SK-N-SH (cell line): Measurements from ENCODE around the gene KCNK4. TPM values are rescaled to one million over a fixed set of nuclear protein-coding genes. Genes with fewer than 3 reads are reported as not detected.

Experiments used
- CTCF ChIA-PET: fragments of 300-600, 350-600 bp; formaldehyde crosslinking; extraction: SDS; loops from one replicate; lab custom pipeline; 2021; lab: Yijun Ruan, JAX
- POLR2A ChIA-PET: fragments of 350-600 bp; sonication (Branson Sonifier 250); formaldehyde crosslinking; extraction: SDS; loops from one replicate; lab custom pipeline; 2020; ENCODE audit warnings: antibody characterized with exemption, inconsistent platforms; lab: Yijun Ruan, JAX
- DNase-seq: peaks from one replicate; pipeline ENCODE4 v3.0.0; 2012
- H2AFZ ChIP-seq: fragments of 200-600 bp; sonication (generic); 2 replicates; pipeline ENCODE4 v1.8.1; 2016; ENCODE audit warnings: antibody characterized with exemption, mild to moderate bottlenecking, low read depth
- H3F3A ChIP-seq: fragments of 200-600 bp; sonication (generic); replicated peaks from 2 replicates; pipeline ENCODE3; 2016; ENCODE audit warnings: antibody characterized with exemption, mild to moderate bottlenecking; ENCODE audit not compliant: insufficient read depth
- H3K27ac ChIP-seq, 2 experiments: fragments of 200-500 bp in 1 of 2; fragments of 200-600 bp in 1 of 2; sonication (Bioruptor generic) in 1 of 2; sonication (generic), shearing (Covaris generic) in 1 of 2; 2 replicates each; pipeline versions ENCODE4 v1.5.1 to v1.6.1; 2014 to 2016; ENCODE audit warnings: low read depth in 2 of 2, inconsistent platforms in 1 of 2, low read length in 1 of 2, mild to moderate bottlenecking in 1 of 2, mixed read lengths in 1 of 2
- H3K27me3 ChIP-seq: fragments of 200-600 bp; sonication (generic), shearing (Covaris generic); 2 replicates; pipeline ENCODE4 v1.6.1; 2016; ENCODE audit warnings: mixed run types; ENCODE audit not compliant: insufficient read depth
- H3K36me3 ChIP-seq, 2 experiments: fragments of 200-500 bp in 1 of 2; fragments of 200-600 bp in 1 of 2; sonication (Bioruptor generic) in 1 of 2; sonication (generic) in 1 of 2; replicated peaks in 1 of 2; 2 replicates each; pipeline versions ENCODE3 to v1.5.1; 2014 to 2016; ENCODE audit warnings: low read length in 1 of 2, mild to moderate bottlenecking in 1 of 2; ENCODE audit not compliant: insufficient read depth in 2 of 2, control insufficient read depth in 1 of 2
- H3K4me1 ChIP-seq, 2 experiments: fragments of 200-500 bp in 1 of 2; fragments of 200-600 bp in 1 of 2; sonication (Bioruptor generic) in 1 of 2; sonication (generic), shearing (Covaris generic) in 1 of 2; 2 replicates each; pipeline versions ENCODE4 v1.5.1 to v1.6.1; 2014 to 2016; ENCODE audit warnings: low read depth in 1 of 2, low read length in 1 of 2, mixed run types in 1 of 2; ENCODE audit not compliant: insufficient read depth in 2 of 2, control insufficient read depth in 1 of 2
- H3K4me2 ChIP-seq: fragments of 200-600 bp; sonication (generic), shearing (Covaris generic); 2 replicates; pipeline ENCODE4 v1.6.1; 2017; ENCODE audit warnings: mixed run types
- H3K4me3 ChIP-seq, 2 experiments: fragments of 200-500 bp in 1 of 2; fragments of 200-600 bp in 1 of 2; sonication (Bioruptor generic) in 1 of 2; sonication (generic), shearing (Covaris generic) in 1 of 2; 2 replicates each; pipeline versions ENCODE4 v1.5.1 to v1.8.1; 2014 to 2016; ENCODE audit warnings: low read depth in 2 of 2, inconsistent platforms in 1 of 2, low read length in 1 of 2, mild to moderate bottlenecking in 1 of 2, mixed read lengths in 1 of 2, moderate library complexity in 1 of 2
- H3K79me2 ChIP-seq: fragments of 200-600 bp; sonication (generic); 2 replicates; pipeline ENCODE4 v1.8.1; 2017; ENCODE audit warnings: mild to moderate bottlenecking; ENCODE audit not compliant: insufficient read depth
- H3K9ac ChIP-seq: fragments of 200-600 bp; sonication (generic); 2 replicates; pipeline ENCODE4 v1.6.1; 2017; ENCODE audit warnings: mixed run types
- H3K9me2 ChIP-seq: fragments of 200-600 bp; sonication (generic); 2 replicates; pipeline ENCODE4 v1.6.1; 2017; ENCODE audit warnings: mixed run types
- H3K9me3 ChIP-seq: fragments of 200-600 bp; sonication (generic); 2 replicates; pipeline ENCODE4 v1.6.1; 2017; ENCODE audit warnings: mixed run types, mild to moderate bottlenecking, moderate library complexity
- H4K20me1 ChIP-seq: fragments of 200-600 bp; sonication (generic); 2 replicates; pipeline ENCODE4 v1.6.1; 2017; ENCODE audit warnings: mild to moderate bottlenecking, mixed run types; ENCODE audit not compliant: insufficient read depth
- CHD2 ChIP-seq: fragments of 150-350 bp; IDR thresholded peaks from 2 replicates; pipeline ENCODE4 v1.6.1; 2018; ENCODE audit warnings: low read length; ENCODE audit not compliant: partially characterized antibody
- CTCF ChIP-seq: fragments of 200-600 bp; sonication (generic); IDR thresholded peaks from 2 replicates; pipeline ENCODE4 v1.6.1; 2017; ENCODE audit warnings: antibody characterized with exemption, mild to moderate bottlenecking, moderate library complexity
- ELF1 ChIP-seq: IDR thresholded peaks from 2 replicates; pipeline ENCODE4 v1.4.0; 2012
- FOSL2 ChIP-seq: IDR thresholded peaks from 2 replicates; pipeline ENCODE4 v1.4.0; 2012; ENCODE audit warnings: low read depth, mild to moderate bottlenecking, moderate library complexity, borderline replicate concordance
- FOXM1 ChIP-seq: IDR thresholded peaks from 2 replicates; pipeline ENCODE4 v1.4.0; 2012; ENCODE audit warnings: low read depth, mild to moderate bottlenecking
- GABPA ChIP-seq: IDR thresholded peaks from 2 replicates; pipeline ENCODE4 v1.4.0; 2012; ENCODE audit warnings: low read depth, mild to moderate bottlenecking
- JUND ChIP-seq: IDR thresholded peaks from 2 replicates; pipeline ENCODE4 v1.4.0; 2012
- MAX ChIP-seq: IDR thresholded peaks from 2 replicates; pipeline ENCODE4 v1.4.0; 2012; ENCODE audit warnings: low read depth
- NFIC ChIP-seq: IDR thresholded peaks from 2 replicates; pipeline ENCODE4 v1.4.0; 2012; ENCODE audit warnings: borderline replicate concordance
- NRF1 ChIP-seq: IDR thresholded peaks from 2 replicates; pipeline ENCODE4 v1.6.1; 2012; ENCODE audit warnings: low read depth, mild to moderate bottlenecking, low read length
- POLR2AphosphoS5 ChIP-seq: IDR thresholded peaks from 2 replicates; pipeline ENCODE4 v1.6.1; 2012; ENCODE audit warnings: low read depth, low read length
- RFX5 ChIP-seq: IDR thresholded peaks from 2 replicates; pipeline ENCODE4 v1.6.1; 2012; ENCODE audit warnings: mild to moderate bottlenecking, improper control_type of control experiment, low read length
- TCF12 ChIP-seq: IDR thresholded peaks from 2 replicates; pipeline ENCODE4 v1.4.0; 2012
- YY1 ChIP-seq: IDR thresholded peaks from 2 replicates; pipeline ENCODE4 v1.4.0; 2012; ENCODE audit warnings: low read depth, mild to moderate bottlenecking
- ZBTB33 ChIP-seq: IDR thresholded peaks from 2 replicates; pipeline ENCODE4 v1.4.0; 2012; ENCODE audit warnings: low read depth, borderline replicate concordance
- WGBS: methylation state at CpG from one replicate; pipeline ENCODE4 v1.1.6; 2017; ENCODE audit warnings: low lambda C conversion rate; 5-methylcytosine and 5-hydroxymethylcytosine counted together
- polyA plus RNA-seq, 3 experiments: library from polyadenylated mRNA; depleted of rRNA; stranded (reverse); fragments of >200 nt; gene quantifications; 2 replicates each; pipeline ENCODE4 v1.2.3, GENCODE V29; 2012
- TF ChIP-seq, protein P1 (sequence below): fragments of 150-350 bp; IDR thresholded peaks from 2 replicates; pipeline ENCODE4 v1.6.1; 2016; ENCODE audit warnings: mild to moderate bottlenecking, low read depth, low read length
- TF ChIP-seq, protein P2 (sequence below): IDR thresholded peaks from 2 replicates; pipeline ENCODE4 v1.4.0; 2012; ENCODE audit warnings: low read depth, borderline replicate concordance
- TF ChIP-seq, protein P3 (sequence below): fragments of 150-350 bp; IDR thresholded peaks from 2 replicates; pipeline ENCODE4 v1.6.1; 2017; ENCODE audit warnings: antibody characterized with exemption, low read length, low read depth, borderline replicate concordance
- TF ChIP-seq, protein P4 (sequence below): IDR thresholded peaks from 2 replicates; pipeline ENCODE4; 2012

KCNK4 gene
- polyA plus RNA-seq, 1 of the 3 experiments (the other 2 are of a cell fraction): 0.16 TPM

DNA sequence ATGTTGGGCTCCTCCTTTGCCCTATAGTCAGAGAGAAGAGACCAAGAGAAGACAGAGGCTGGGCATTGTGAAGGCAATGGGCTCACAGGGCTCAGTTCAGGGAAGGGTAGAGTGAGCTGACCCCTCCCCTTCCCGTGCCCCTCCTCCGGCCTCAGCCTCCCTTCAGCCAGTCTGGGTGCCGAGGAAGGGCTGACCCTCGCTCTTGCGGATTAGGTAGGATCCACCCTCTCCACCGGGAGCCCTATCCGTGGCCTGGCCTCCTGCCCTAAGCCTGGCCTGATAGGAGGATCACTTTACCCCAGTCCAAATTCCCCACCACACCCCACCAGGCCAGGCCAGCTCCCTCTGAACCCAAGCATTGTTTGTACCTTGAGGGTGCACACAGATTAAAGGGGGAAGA is 42.5 kb upstream of the KCNK4 start:
- Histone ChIP-seq H3K27ac (no peak overlapping the region; a peak in 1 of 4 replicates), H3K4me1 (peaks cover 15 to 49% of the 10 kb centered on the region in 2 experiments; a peak in 2 of 4 replicates), H3K4me2 (no peak overlapping the region), H2AFZ (no peak overlapping the region), H4K20me1 (peaks cover 10% of the 10 kb centered on the region), H3K4me3 (no peak overlapping the region), H3K36me3 (peaks cover 6 to 11% of the 10 kb centered on the region in 2 experiments), H3K27me3 (no peaks in the 10 kb centered on the region), H3K9me3 (no peaks in the 10 kb centered on the region), H3K9ac (no peak overlapping the region), H3K79me2 (peaks cover 49% of the 10 kb centered on the region), H3F3A (peaks cover 9% of the 10 kb centered on the region), H3K9me2 (no peaks in the 10 kb centered on the region)
- DNase-seq: no peak
- ChIA-PET POLR2A (interaction anchor here (12.4 kb wide), 1 partner anchor 21 kb away, joined by 112 read pairs; no protein-coding TSS in a partner anchor), CTCF (interaction anchor here (0.7 to 4.6 kb wide), 3 partner anchors 21 to 53 kb away, joined by 3 to 89 read pairs (median 3); no protein-coding TSS in a partner anchor)
- TF ChIP-seq ZBTB33 (no peak), RFX5 (no peak), FOXM1 (no peak), CHD2 (no peak), CTCF (no peak), YY1 (no peak), TCF12 (no peak), MAX (no peak), NRF1 (no peak), GABPA (no peak), JUND (no peak), ELF1 (no peak), FOSL2 (no peak), NFIC (no peak), POLR2AphosphoS5 (no peak)
- TF ChIP-seq, protein P1, sequence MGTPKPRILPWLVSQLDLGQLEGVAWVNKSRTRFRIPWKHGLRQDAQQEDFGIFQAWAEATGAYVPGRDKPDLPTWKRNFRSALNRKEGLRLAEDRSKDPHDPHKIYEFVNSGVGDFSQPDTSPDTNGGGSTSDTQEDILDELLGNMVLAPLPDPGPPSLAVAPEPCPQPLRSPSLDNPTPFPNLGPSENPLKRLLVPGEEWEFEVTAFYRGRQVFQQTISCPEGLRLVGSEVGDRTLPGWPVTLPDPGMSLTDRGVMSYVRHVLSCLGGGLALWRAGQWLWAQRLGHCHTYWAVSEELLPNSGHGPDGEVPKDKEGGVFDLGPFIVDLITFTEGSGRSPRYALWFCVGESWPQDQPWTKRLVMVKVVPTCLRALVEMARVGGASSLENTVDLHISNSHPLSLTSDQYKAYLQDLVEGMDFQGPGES: no peak
- TF ChIP-seq, protein P2, sequence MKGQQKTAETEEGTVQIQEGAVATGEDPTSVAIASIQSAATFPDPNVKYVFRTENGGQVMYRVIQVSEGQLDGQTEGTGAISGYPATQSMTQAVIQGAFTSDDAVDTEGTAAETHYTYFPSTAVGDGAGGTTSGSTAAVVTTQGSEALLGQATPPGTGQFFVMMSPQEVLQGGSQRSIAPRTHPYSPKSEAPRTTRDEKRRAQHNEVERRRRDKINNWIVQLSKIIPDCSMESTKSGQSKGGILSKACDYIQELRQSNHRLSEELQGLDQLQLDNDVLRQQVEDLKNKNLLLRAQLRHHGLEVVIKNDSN: no peak
- TF ChIP-seq, protein P3, sequence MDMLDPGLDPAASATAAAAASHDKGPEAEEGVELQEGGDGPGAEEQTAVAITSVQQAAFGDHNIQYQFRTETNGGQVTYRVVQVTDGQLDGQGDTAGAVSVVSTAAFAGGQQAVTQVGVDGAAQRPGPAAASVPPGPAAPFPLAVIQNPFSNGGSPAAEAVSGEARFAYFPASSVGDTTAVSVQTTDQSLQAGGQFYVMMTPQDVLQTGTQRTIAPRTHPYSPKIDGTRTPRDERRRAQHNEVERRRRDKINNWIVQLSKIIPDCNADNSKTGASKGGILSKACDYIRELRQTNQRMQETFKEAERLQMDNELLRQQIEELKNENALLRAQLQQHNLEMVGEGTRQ: no peak
- TF ChIP-seq, protein P4, sequence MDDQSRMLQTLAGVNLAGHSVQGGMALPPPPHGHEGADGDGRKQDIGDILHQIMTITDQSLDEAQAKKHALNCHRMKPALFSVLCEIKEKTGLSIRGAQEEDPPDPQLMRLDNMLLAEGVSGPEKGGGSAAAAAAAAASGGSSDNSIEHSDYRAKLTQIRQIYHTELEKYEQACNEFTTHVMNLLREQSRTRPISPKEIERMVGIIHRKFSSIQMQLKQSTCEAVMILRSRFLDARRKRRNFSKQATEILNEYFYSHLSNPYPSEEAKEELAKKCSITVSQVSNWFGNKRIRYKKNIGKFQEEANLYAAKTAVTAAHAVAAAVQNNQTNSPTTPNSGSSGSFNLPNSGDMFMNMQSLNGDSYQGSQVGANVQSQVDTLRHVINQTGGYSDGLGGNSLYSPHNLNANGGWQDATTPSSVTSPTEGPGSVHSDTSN: no peak
- WGBS: 100% methylated on average over 1 of the region's 7 CpGs
